GM10248 (cell line): ENCODE measurements around the gene EMC8.
"Not testable (repeated sequence)": the region's sequence is repeated elsewhere in the genome, so short reads cannot be mapped to it uniquely, and the experiment has no call there.

Experiments
- CTCF ChIA-PET: fragments of 300-600 bp; sonication (Branson Sonifier 250); formaldehyde crosslinking; extraction: SDS; loops from one replicate; lab custom pipeline; 2021; ENCODE audit warnings: antibody characterized with exemption; lab: Yijun Ruan, JAX
- POLR2A ChIA-PET: fragments of 350-650 bp; sonication (Branson Sonifier 250); formaldehyde crosslinking; extraction: SDS; loops from one replicate; lab custom pipeline; 2020; ENCODE audit warnings: antibody characterized with exemption; lab: Yijun Ruan, JAX
- DNase-seq: peaks from one replicate; pipeline ENCODE4 v3.0.0; 2012; ENCODE audit errors: extremely low spot score
- TF ChIP-seq, protein P1 (sequence below): IDR thresholded peaks from 2 replicates; pipeline ENCODE4 v1.5.1; 2012; ENCODE audit warnings: mild to moderate bottlenecking, low read depth; ENCODE audit errors: extremely low read depth, missing control alignments, control extremely low read depth

The EMC8 gene

DNA sequence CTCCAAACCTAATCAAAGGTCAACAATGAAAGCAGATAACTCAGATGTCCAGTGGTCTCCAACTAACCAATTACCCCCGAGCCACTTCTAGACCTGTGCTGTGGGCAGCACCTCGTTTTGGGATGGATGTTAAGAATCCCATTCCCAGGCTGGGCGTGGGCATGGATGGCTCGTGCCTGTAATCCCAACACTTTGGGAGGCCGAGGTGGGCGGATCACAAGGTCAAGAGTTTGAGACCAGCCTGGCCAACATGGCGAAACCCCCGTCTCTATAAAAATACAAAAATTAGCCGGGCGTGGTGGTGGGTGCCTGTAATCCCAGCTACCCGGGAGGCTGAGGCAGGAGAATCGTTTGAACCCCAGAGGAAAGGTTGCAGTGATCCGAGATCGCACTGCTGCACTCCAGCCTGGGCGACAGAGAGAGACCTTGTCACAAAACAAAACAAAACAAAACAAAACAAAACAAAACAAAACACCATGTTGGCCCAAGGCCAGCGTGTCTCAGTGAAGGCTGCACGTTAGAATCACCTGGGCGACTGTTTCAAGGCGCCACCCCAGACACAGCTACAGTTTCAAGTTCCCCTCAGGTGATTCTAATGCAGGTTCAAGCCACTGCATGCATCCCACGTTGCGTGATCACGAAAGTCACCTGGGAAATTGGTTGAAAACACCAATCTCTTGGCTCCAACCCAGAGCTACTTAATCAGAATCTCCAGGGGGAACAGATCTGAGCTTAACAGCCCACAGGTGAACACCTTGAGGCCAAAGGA, 21.4 kb upstream of the EMC8 start:
- no peak for DNase-seq
- TF ChIP-seq, protein P1, sequence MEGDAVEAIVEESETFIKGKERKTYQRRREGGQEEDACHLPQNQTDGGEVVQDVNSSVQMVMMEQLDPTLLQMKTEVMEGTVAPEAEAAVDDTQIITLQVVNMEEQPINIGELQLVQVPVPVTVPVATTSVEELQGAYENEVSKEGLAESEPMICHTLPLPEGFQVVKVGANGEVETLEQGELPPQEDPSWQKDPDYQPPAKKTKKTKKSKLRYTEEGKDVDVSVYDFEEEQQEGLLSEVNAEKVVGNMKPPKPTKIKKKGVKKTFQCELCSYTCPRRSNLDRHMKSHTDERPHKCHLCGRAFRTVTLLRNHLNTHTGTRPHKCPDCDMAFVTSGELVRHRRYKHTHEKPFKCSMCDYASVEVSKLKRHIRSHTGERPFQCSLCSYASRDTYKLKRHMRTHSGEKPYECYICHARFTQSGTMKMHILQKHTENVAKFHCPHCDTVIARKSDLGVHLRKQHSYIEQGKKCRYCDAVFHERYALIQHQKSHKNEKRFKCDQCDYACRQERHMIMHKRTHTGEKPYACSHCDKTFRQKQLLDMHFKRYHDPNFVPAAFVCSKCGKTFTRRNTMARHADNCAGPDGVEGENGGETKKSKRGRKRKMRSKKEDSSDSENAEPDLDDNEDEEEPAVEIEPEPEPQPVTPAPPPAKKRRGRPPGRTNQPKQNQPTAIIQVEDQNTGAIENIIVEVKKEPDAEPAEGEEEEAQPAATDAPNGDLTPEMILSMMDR: no peak
- POLR2A ChIA-PET: interaction anchor here (0.9 to 1.7 kb wide), 2 partner anchors 79 to 84 kb away, joined by 3 to 7 read pairs; partner anchors contain the start of gene IRF8
- CTCF ChIA-PET: interaction anchor here (0.7 to 7.8 kb wide), 66 partner anchors 10 to 705 kb away, joined by 3 to 255 read pairs (median 8); partner anchors contain the start of gene IRF8

GRCh38 chr16:85819771-85820170, 20.4 kb upstream of the EMC8 start:
- no peak for DNase-seq
- ChIA-PET POLR2A (interaction anchor here (0.5 to 1.0 kb wide), 3 partner anchors 79 to 168 kb away, joined by 3 to 6 read pairs (median 3); partner anchors contain the start of gene IRF8), CTCF (interaction anchor here (0.7 to 7.8 kb wide), 47 partner anchors 9 to 698 kb away, joined by 3 to 255 read pairs (median 6); partner anchors contain the start of gene IRF8)
- TF ChIP-seq, protein P1: no peak

DNA sequence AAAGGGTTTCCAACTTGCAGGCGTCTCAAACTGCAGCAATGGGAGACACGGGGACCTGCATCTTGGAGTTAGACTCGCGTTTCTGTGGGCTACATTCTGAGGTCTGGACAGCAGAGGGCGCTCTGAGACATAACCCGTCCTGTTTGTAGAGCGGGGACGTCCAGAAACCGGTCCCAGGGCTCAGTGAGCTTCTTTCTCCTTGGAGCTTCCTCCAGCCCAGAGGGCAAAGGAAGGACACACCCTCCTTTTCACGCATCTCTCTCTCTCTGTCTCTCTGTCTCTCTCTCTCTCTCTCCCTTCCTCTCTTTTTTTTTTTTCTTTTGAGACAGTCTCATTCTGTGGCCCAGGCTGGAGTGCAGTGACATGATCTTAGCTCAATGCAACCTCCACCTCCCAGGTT, 19.9 kb upstream of the EMC8 start:
- DNase-seq: peak; percentile 85
- ChIA-PET CTCF (interaction anchor here (0.7 to 7.8 kb wide), 46 partner anchors 8 to 698 kb away, joined by 3 to 255 read pairs (median 6); partner anchors contain the start of gene IRF8), POLR2A (interaction anchor here (0.5 to 1.0 kb wide), 3 partner anchors 79 to 169 kb away, joined by 3 to 6 read pairs (median 3); partner anchors contain the start of gene IRF8)
- TF ChIP-seq, protein P1: peak; percentile 91

GRCh38 chr16:85817195-85817594, 17.9 kb upstream of the EMC8 start:
- POLR2A ChIA-PET, DNase-seq: not testable (repeated sequence)
- CTCF ChIA-PET: interaction anchor here (7.0 to 7.8 kb wide), 2 partner anchors 16 to 196 kb away, joined by 58 to 255 read pairs; no protein-coding TSS in a partner anchor

- DNase-seq: no peak
- TF ChIP-seq, protein P1: no peak
- ChIA-PET POLR2A (no interaction called here), CTCF (interaction anchor here (7.0 to 7.8 kb wide), 2 partner anchors 15 to 197 kb away, joined by 58 to 255 read pairs; no protein-coding TSS in a partner anchor)
Observed at GRCh38 chr16:85816159-85816558, 16.8 kb upstream of the EMC8 start.

GRCh38 chr16:85812811-85813700, 13.7 kb upstream of the EMC8 start:
- TF ChIP-seq, protein P1: no peak
- no peak for DNase-seq
- POLR2A ChIA-PET: no interaction called here
- CTCF ChIA-PET: interaction anchor here (0.9 to 5.5 kb wide), 2 partner anchors 8 to 174 kb away, joined by 4 to 37 read pairs; no protein-coding TSS in a partner anchor
